ENCODE data around the gene BOLL. TPM values are rescaled to one million over a fixed set of nuclear protein-coding genes. Genes with fewer than 3 reads are reported as not detected.

BOLL gene
- total RNA-seq, result not detected in 2 replicates

DNA sequence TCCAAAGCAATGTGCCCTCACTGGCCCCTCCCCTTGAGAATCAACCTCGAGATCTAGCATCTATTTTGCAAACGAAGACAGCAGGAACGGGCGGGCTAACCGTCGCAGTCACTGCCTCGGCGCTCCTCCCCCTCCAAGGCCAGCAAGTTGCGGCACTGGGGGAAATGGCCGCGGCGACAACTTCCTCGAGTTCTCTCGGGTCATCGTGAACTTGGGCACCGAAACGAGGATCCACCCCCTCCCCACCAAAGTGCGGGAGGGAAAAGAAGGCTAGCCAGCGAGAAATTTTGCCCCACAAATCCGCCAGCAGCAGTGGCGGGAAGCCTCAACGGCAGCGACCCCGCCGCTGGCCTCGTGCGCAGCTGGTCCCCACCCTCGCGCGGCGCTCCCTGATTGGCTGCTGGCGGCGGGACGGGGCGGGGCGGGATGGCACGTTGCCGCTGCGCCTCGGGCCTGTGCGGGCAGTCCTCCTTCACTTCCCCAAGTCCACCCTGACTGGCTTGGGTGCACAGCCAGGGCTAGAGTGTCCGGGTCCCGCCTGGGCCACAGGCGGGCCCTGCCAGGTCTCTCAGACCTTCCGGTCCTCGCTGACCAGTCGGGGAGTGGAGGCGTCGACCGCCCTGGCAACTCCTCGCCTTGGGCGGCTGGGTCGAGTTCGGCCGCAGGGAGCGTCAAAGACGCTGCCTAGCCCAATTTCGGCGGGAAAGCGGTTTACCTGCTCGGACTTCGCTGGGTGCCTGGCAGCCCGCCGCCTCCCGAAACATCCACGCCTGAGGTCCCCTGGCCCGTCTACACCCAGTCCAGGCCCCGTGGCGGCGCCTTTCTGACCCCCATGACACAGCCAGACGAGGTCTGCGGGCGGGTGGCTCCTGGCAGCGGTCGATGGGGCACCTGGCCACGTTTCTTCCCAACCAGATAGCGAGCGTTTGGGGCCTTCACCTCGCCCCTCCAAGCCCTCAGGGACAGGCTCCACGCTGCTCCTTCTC, at the start of gene BOLL:
BOLL (minus strand) TSS at position 364 of the 986 bp plus-strand sequence. CDS start 3,469 bp downstream, outside the sequence.

GRCh38 chr2:197804049-197804757, 19.1 kb upstream of the BOLL start, which contains the start of gene PLCL1:
PLCL1 (plus strand) TSS chr2:197804593.

DNA sequence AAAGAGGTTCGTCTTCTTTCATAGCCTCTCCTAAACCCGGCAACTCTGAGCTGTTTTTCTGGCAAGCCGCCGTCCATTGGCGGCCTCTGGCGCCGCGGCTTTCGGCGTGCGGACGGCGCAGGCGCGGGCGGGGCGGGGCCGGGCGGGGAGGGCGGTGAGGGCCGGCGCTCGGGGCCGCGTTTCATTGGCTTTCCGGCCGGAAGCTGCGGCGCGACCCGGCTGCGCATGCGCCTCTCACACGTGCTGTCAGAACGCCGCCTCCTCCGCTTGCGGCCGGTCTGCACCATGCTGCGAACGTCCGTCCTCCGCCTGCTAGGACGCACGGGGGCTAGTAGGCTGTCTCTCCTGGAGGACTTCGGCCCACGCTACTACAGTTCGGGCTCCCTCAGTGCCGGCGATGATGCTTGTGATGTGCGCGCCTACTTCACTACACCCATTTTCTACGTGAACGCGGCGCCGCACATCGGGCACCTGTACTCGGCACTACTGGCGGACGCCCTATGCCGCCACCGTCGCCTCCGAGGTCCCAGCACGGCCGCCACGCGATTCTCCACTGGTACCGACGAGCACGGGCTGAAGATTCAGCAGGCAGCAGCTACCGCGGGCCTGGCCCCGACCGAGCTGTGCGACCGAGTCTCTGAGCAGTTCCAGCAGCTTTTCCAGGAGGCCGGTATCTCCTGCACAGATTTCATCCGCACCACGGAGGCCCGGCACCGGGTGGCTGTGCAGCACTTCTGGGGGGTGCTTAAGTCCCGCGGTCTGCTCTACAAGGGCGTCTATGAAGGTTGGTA, 79.8 kb downstream of the BOLL start, which contains the start of gene MARS2:
MARS2 (plus strand) TSS at position 249 of the 791 bp plus-strand sequence; CDS start at position 286, 37 bp downstream.

Other genes with a start within 250 kb of the BOLL start
- 7.3 and 14.0 TPM in 2 replicates for gene RFTN2, start 109.7 kb downstream of the BOLL start, total RNA-seq
- 4.1 and 6.3 TPM in 2 replicates for gene MARS2, start 80.0 kb downstream of the BOLL start, total RNA-seq
- 0.11 and 0.69 TPM in 2 replicates for gene PLCL1, start 19.3 kb upstream of the BOLL start, total RNA-seq

Data from dermis lymphatic vessel endothelial cell (primary cell).